Liver (tissue), 3 donors: Measurements from ENCODE around the gene MS4A8.

Source experiments
- ATF3 ChIP-seq: IDR thresholded peaks from 2 replicates; pipeline ENCODE4 v1.6.1; 2016; ENCODE audit warnings: antibody characterized with exemption
- CTCF ChIP-seq: fragments of 150-350 bp; IDR thresholded peaks from 2 replicates; pipeline ENCODE4 v1.5.1; 2017; ENCODE audit warnings: improper control_type of control experiment, low read depth, low read length; ENCODE audit not compliant: missing input control
- EGR1 ChIP-seq, 2 donors: IDR thresholded peaks; 2 replicates each; pipeline ENCODE4 v1.6.1; 2016 to 2018; ENCODE audit warnings: antibody characterized with exemption in 2 of 2, low read depth in 2 of 2
- FOXA1 ChIP-seq: IDR thresholded peaks from 2 replicates; pipeline ENCODE4 v1.6.1; 2016; ENCODE audit warnings: antibody characterized with exemption
- GABPA ChIP-seq, 2 donors: IDR thresholded peaks in 1 of 2; conservative IDR thresholded peaks in 1 of 2; 2 replicates each; pipeline ENCODE4 v1.6.1; 2016; ENCODE audit warnings: antibody characterized with exemption in 2 of 2, mild to moderate bottlenecking in 1 of 2, moderate library complexity in 1 of 2
- JUND ChIP-seq, 2 donors: IDR thresholded peaks; 2 replicates each; pipeline ENCODE4 v1.6.1; 2016; ENCODE audit warnings: antibody characterized with exemption in 2 of 2
- MAX ChIP-seq: IDR thresholded peaks from 2 replicates; pipeline ENCODE4 v1.6.1; 2016; ENCODE audit warnings: antibody characterized with exemption
- RAD21 ChIP-seq, 2 donors: IDR thresholded peaks; 2 replicates each; pipeline ENCODE4 v1.6.1; 2016; ENCODE audit warnings: antibody characterized with exemption in 2 of 2, mild to moderate bottlenecking in 2 of 2
- REST ChIP-seq: IDR thresholded peaks from 2 replicates; pipeline ENCODE4 v1.6.1; 2016; ENCODE audit warnings: antibody characterized with exemption, mild to moderate bottlenecking
- RXRA ChIP-seq, 2 donors: IDR thresholded peaks; 2 replicates each; pipeline ENCODE4 v1.6.1; 2017 to 2018; ENCODE audit warnings: antibody characterized with exemption in 2 of 2, mild to moderate bottlenecking in 1 of 2
- SP1 ChIP-seq: IDR thresholded peaks from 2 replicates; pipeline ENCODE4 v1.6.1; 2018; ENCODE audit warnings: antibody characterized with exemption, mild to moderate bottlenecking
- TAF1 ChIP-seq: conservative IDR thresholded peaks from 2 replicates; pipeline ENCODE4 v1.6.1; 2016; ENCODE audit warnings: antibody characterized with exemption, mild to moderate bottlenecking
- YY1 ChIP-seq: IDR thresholded peaks from 2 replicates; pipeline ENCODE4 v1.6.1; 2016; ENCODE audit warnings: antibody characterized with exemption, mild to moderate bottlenecking
- ZBTB33 ChIP-seq: IDR thresholded peaks from 2 replicates; pipeline ENCODE4 v1.6.1; 2016; ENCODE audit warnings: antibody characterized with exemption
- donor health status: healthy.
- donor health status: healthy.

- TF ChIP-seq TAF1 (no peak), YY1 (no peak), CTCF (no peak), ATF3 (no peak), SP1 (no peak), MAX (no peak), RAD21 (IDR thresholded peaks at IDR 0.05) (no peak), ZBTB33 (no peak), EGR1 (IDR thresholded peaks at IDR 0.05; ENCODE audit: low read depth in 2 of 2) (no peak), REST (no peak), GABPA (IDR thresholded peaks at IDR 0.05 in 1 of 2, conservative IDR thresholded peaks at IDR 0.05 in 1 of 2) (no peak), FOXA1 (no peak), JUND (IDR thresholded peaks at IDR 0.05) (no peak), RXRA (IDR thresholded peaks at IDR 0.05) (no peak)
Observed at GRCh38 chr11:60680455-60681119, 18.8 kb upstream of the MS4A8 start.
